Pancreas (tissue), 10 donors: Measurements from ENCODE around the gene SLC16A4. TPM values are rescaled to one million over a fixed set of nuclear protein-coding genes. Genes with fewer than 3 reads are reported as not detected.
A peak's percentile ranks its signal among the peaks of the same experiment; 100 is the strongest.

ENCODE experiments used
- ATAC-seq, 4 donors: fragments of 200-7000 bp; cut with Tn5 transposase; one replicate each; pipeline versions ENCODE4 v1.8.0 to v1.9.1; 2020; ENCODE audit warnings: mild to moderate bottlenecking in 4 of 4, moderate library complexity in 4 of 4
- DNase-seq, 6 donors: peaks; one replicate each; pipeline ENCODE4 v3.0.0-alpha.2; 2020
- FAIRE-seq: peaks from 2 replicates; lab custom pipeline; 2012; peaks lifted over from hg19 to GRCh38; lab: Jason Lieb, UNC
- H3K27ac ChIP-seq, 4 donors: fragments of 200-600 bp; sonication (generic); 1 replicate in 3 of 4; 2 replicates in 1 of 4; pipeline versions ENCODE4 v1.5.0 to v1.8.0; 2020
- H3K27me3 ChIP-seq, 4 donors: fragments of 200-600 bp; one replicate each; pipeline ENCODE4 v1.8.0; 2021
- H3K36me3 ChIP-seq, 3 donors: fragments of 200-600 bp; sonication (generic) in 1 of 3; one replicate each; pipeline versions ENCODE4 v1.5.0 to v1.8.0; 2020 to 2021
- H3K4me1 ChIP-seq, 3 donors: fragments of 200-600 bp; one replicate each; pipeline ENCODE4 v1.8.0; 2021
- H3K4me3 ChIP-seq, 4 donors: fragments of 200-600 bp; sonication (generic) in 2 of 4; one replicate each; pipeline versions ENCODE4 v1.5.0 to v1.8.0; 2020 to 2021
- H3K9me3 ChIP-seq, 4 donors: fragments of 200-600 bp; one replicate each; pipeline ENCODE4 v1.8.0; 2021
- CTCF ChIP-seq, 4 donors: fragments of 200-600 bp; sonication (generic) in 3 of 4; IDR thresholded peaks; one replicate each; pipeline versions ENCODE4 v1.5.0 to v1.8.0; 2021; ENCODE audit warnings: antibody characterized with exemption in 4 of 4
- WGBS, 2 donors: extraction: QIAGEN DNeasy Blood & Tissue Kit; methylation state at CpG; one replicate each; pipeline ENCODE4 v1.1.7; 2013; 5-methylcytosine and 5-hydroxymethylcytosine counted together
- intact Hi-C, 3 donors: fragments of 100-400 bp; cut with DNase I; formaldehyde crosslinking; loops; one replicate each; pipeline versions ENCODE4 v1.11.1 to v1.14.2; 2022
- polyA plus RNA-seq, 2 donors: library from polyadenylated mRNA; stranded (reverse); fragments of 200-250 nt; gene quantifications; one replicate each; pipeline ENCODE4 v1.2.3, GENCODE V29; 2013
- total RNA-seq, 6 donors: library from RNA; stranded (reverse); fragmentation: NEBNext Ultra II Directional in 4 of 6; extraction: Animal tissue kit (Norgen Biotek cat#: 25700) in 4 of 6; gene quantifications; one replicate each; pipeline versions ENCODE4 v1.2.1 to v1.2.4, GENCODE V29; 2021 to 2023
- donor health status: healthy with polysubstance abuse.
- donor health status: DM: no; HTN: no; CAD: no; lungs with moderate emphysema.
- donor health status: DM: no; HTN: no; CAD: no.
- donor health status: control.
- donor health status: control.
- donor health status: Bipolar disorder and iron deficiency.
- donor health status: DM: yes; HTN: yes; CAD: no.
- donor health status: DM: no; HTN: no; CAD: no.
- donor health status: DM: no; HTN: no; CAD: no.
- donor health status: DM: yes; HTN: yes; CAD: no.

The SLC16A4 gene
- total and polyA plus RNA-seq, 8 donors, result 0.32 to 1.8 (median 0.52) TPM

GRCh38 chr1:110433803-110434202, 43.0 kb upstream of the SLC16A4 start:
- Histone ChIP-seq H3K4me1 (no peaks in the 10 kb centered on the region), H3K27ac (no peak overlapping the region), H3K27me3 (no peaks in the 10 kb centered on the region), H3K4me3 (no peak overlapping the region), H3K9me3 (no peaks in the 10 kb centered on the region), H3K36me3 (no peaks in the 10 kb centered on the region)
- intact Hi-C loops, result no loop called here
- FAIRE-seq (no peak), ATAC-seq (peak in 3 of 4 donors; percentile 75 to 91 (median 86)), DNase-seq (peak in 2 of 6 donors; percentile 5 to 37)
- no peak for TF ChIP-seq CTCF (IDR thresholded peaks at IDR 0.05)
- 39 to 45% methylated on average over 3 of the region's 3 CpGs for WGBS, 2 donors

GRCh38 chr1:110433213-110433612, 42.4 kb upstream of the SLC16A4 start:
- FAIRE-seq, result no peak
- 84 to 94% methylated on average over 2 of the region's 2 CpGs for WGBS, 2 donors
- H3K27ac ChIP-seq, result no peak overlapping the region
- intact Hi-C loops, result no loop called here
- H3K27me3 ChIP-seq, result no peaks in the 10 kb centered on the region
- H3K4me3 ChIP-seq, result no peak overlapping the region
- H3K4me1 ChIP-seq, result no peaks in the 10 kb centered on the region
- ATAC-seq, result no peak
- H3K9me3 ChIP-seq, result no peaks in the 10 kb centered on the region
- no peaks in the 10 kb centered on the region for H3K36me3 ChIP-seq
- DNase-seq, result no peak
- TF ChIP-seq CTCF (IDR thresholded peaks at IDR 0.05), result no peak

DNA sequence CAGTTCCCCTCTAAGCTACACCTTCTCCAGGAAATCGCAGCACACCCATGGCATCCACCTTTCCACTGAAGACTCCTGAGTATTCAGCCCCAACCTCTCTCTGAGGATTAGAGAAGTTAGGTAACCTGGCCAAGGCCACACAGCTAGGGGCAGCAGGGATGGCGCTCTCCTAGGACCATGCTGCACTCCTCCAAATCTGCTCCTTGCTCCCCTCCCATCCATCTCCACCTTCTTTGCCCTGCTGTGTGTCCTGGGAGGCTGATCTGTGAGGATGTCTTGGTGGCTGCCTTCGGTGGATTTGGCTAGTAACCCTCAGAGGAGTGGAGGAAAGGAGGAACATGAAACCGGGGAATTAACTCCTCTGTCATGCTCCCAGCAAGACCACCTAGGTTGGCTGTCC, 40.1 kb upstream of the SLC16A4 start:
- H3K9me3 ChIP-seq, result no peaks in the 10 kb centered on the region
- H3K27ac ChIP-seq, result no peak overlapping the region
- intact Hi-C loops, result no loop called here
- TF ChIP-seq CTCF (IDR thresholded peaks at IDR 0.05), result no peak
- H3K4me1 ChIP-seq, result no peaks in the 10 kb centered on the region
- no peak for DNase-seq
- no peak for ATAC-seq
- H3K27me3 ChIP-seq, result no peaks in the 10 kb centered on the region
- no peak for FAIRE-seq
- H3K36me3 ChIP-seq, result no peaks in the 10 kb centered on the region
- 61 to 68% methylated on average over 4 of the region's 4 CpGs for WGBS, 2 donors
- no peak overlapping the region for H3K4me3 ChIP-seq

- TF ChIP-seq CTCF (IDR thresholded peaks at IDR 0.05), result no peak
- Histone ChIP-seq H3K9me3 (no peaks in the 10 kb centered on the region), H3K4me1 (no peaks in the 10 kb centered on the region), H3K27me3 (no peaks in the 10 kb centered on the region), H3K36me3 (no peaks in the 10 kb centered on the region), H3K4me3 (no peak overlapping the region), H3K27ac (no peak overlapping the region)
- WGBS, 2 donors, result 41 to 42% methylated on average over 6 of the region's 6 CpGs
- DNase-seq (no peak), ATAC-seq (no peak), FAIRE-seq (no peak)
- intact Hi-C loops, result no loop called here
These were observed 39.5 kb upstream of the SLC16A4 start for GRCh38 chr1:110430366-110430765.

- intact Hi-C loops, result no loop called here
- H3K4me3 ChIP-seq, result no peak overlapping the region
- DNase-seq (no peak), ATAC-seq (no peak), FAIRE-seq (no peak)
- 47 to 51% methylated on average over 4 of the region's 4 CpGs for WGBS, 2 donors
- H3K4me1 ChIP-seq, result no peaks in the 10 kb centered on the region
- TF ChIP-seq CTCF (IDR thresholded peaks at IDR 0.05), result no peak
- no peaks in the 10 kb centered on the region for H3K9me3 ChIP-seq
- H3K27me3 ChIP-seq, result no peaks in the 10 kb centered on the region
- no peaks in the 10 kb centered on the region for H3K36me3 ChIP-seq
- H3K27ac ChIP-seq, result no peak overlapping the region
These were observed 38.1 kb upstream of the SLC16A4 start for GRCh38 chr1:110428946-110429345.
